ENCODE measurements around the gene DMAP1.
A peak's percentile ranks its signal among the peaks of the same experiment; 100 is the strongest.

Gene DMAP1

DNA sequence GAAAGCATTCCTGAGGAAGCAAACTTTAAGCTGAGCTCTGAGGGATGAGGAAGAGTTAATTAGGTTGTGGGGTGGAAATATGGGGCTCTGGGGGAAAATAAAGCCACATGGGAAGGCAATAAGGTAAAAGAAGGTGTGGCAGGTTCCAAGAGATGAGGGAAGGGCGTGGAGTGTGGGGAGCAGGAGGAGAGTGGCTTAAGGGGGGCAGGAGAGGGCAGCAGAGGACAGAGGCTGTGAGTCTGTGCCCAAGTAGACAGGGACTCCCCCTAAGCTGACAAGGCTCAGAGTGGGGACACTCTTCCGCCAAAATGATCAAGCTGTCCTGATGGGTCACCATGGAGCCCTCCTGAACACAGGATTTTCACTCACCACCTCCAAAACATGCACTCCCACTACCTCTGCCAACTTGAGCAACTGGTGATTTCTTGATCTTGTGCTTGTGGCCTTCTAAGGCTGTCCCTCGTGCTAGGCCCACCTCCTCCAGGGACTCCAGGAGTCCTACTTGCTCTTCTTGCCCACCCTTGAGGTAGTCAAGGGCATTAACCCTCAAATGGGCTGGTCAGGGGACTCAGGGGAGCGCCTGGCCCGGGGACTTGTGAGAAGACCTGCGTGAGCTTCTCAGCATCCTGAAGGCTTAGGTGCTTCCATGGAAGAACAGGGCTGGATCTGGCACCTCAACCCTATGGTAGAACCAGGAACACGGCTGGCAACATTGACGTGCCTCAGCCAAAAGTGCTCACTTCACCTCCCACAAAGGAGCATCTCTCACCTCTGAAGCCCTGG, 23.4 kb downstream of the DMAP1 start:
- TF ChIP-seq CTCF (IDR thresholded peaks at IDR 0.05; ENCODE audit: borderline replicate concordance, control extremely low read depth, extremely low read depth, insufficient read depth, missing control alignments), result no peak
- in situ Hi-C loops (cut with MboI; ENCODE audit: low sequenced_read_pairs, unreplicated experiment), result no loop called here
- no peak for DNase-seq (ENCODE audit: low spot score)

GRCh38 chr1:44237721-44238457, 24.6 kb downstream of the DMAP1 start:
- in situ Hi-C loops (cut with MboI; ENCODE audit: low sequenced_read_pairs, unreplicated experiment), result no loop called here
- peak; percentile 87 for DNase-seq (ENCODE audit: low spot score)

DNA sequence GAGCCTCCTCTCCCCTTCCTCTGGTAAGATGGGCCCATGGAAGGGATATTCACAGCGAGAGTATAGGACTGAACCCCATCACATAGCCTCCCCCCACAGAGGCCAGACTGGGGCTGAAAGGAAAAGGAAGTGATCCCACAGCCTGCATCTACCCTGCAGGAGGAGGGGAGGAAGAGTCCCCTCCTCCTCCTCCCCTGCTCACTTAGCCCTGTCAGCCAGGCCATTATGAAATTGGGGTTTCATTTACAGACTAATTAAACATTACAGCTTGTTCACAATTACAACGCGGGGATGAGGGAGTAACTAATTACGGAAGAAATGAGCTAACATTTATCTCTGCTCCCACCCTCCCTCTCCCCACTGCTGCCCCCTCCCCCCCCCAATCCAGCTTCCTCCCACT, 25.4 kb downstream of the DMAP1 start:
- no peak for TF ChIP-seq CTCF (IDR thresholded peaks at IDR 0.05; ENCODE audit: borderline replicate concordance, control extremely low read depth, extremely low read depth, insufficient read depth, missing control alignments)
- in situ Hi-C loops (cut with MboI; ENCODE audit: low sequenced_read_pairs, unreplicated experiment), result no loop called here
- no peak for DNase-seq (ENCODE audit: low spot score)

More at GRCh38 chr1:44237721-44238457, 24.6 kb downstream of the DMAP1 start:
- TF ChIP-seq CTCF (IDR thresholded peaks at IDR 0.05; ENCODE audit: borderline replicate concordance, control extremely low read depth, extremely low read depth, insufficient read depth, missing control alignments), result peak; percentile 69

DNA sequence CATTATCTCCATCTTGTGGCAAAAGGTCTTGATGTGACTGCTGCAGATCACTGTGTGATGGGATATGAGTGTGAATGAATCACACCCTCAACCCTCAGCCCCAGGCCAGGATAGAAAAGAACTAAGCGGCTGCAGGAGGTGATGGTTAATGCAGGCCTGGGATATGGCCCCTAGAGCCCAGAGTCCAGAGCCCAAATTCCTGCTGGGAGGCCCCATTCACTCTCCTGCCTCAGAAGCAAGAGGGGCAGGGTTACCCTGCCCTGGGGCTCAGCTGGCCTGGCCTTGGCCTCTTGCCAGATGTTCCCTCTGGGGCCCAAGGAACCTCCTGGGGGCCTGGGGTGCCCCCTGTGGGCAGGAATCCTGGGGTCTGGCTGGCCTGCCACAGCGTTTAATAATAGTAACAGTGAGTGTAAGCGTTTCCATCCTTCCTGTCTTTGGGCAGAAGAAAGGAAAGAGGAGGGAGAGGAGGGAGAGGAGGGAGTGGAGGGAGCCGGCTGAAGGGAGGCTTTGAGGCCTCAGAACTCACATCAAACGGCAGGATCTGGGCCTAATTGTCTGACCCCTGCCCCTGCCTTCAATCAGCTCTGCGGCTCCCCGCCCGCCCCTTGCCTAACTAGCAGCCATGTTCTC, 26.2 kb downstream of the DMAP1 start:
- DNase-seq (ENCODE audit: low spot score), result no peak
- no peak for TF ChIP-seq CTCF (IDR thresholded peaks at IDR 0.05; ENCODE audit: borderline replicate concordance, control extremely low read depth, extremely low read depth, insufficient read depth, missing control alignments)
- in situ Hi-C loops (cut with MboI; ENCODE audit: low sequenced_read_pairs, unreplicated experiment), result no loop called here

DNA sequence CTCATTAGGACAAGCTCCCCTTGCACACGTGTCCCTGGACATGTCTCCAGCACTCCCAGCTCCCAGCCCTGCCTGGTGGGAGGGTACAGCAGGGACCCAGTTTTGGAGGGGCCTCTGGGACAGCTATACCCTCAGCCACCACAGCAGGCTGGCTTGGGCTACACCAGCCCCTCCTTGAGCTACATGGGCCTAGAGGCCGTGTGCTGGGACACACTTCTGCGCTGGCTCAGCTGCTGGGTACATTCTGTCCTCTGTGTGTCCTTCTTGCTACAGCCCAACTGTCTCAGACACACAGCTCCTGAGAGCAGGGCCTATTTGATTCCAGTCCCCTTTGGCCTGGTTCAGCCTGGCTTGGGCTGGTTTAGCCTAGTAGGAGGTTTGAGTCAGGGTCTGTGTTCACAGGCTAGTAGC, 26.7 kb downstream of the DMAP1 start:
- DNase-seq (ENCODE audit: low spot score), result no peak
- no peak for TF ChIP-seq CTCF (IDR thresholded peaks at IDR 0.05; ENCODE audit: borderline replicate concordance, control extremely low read depth, extremely low read depth, insufficient read depth, missing control alignments)
- in situ Hi-C loops (cut with MboI; ENCODE audit: low sequenced_read_pairs, unreplicated experiment), result no loop called here

DNA sequence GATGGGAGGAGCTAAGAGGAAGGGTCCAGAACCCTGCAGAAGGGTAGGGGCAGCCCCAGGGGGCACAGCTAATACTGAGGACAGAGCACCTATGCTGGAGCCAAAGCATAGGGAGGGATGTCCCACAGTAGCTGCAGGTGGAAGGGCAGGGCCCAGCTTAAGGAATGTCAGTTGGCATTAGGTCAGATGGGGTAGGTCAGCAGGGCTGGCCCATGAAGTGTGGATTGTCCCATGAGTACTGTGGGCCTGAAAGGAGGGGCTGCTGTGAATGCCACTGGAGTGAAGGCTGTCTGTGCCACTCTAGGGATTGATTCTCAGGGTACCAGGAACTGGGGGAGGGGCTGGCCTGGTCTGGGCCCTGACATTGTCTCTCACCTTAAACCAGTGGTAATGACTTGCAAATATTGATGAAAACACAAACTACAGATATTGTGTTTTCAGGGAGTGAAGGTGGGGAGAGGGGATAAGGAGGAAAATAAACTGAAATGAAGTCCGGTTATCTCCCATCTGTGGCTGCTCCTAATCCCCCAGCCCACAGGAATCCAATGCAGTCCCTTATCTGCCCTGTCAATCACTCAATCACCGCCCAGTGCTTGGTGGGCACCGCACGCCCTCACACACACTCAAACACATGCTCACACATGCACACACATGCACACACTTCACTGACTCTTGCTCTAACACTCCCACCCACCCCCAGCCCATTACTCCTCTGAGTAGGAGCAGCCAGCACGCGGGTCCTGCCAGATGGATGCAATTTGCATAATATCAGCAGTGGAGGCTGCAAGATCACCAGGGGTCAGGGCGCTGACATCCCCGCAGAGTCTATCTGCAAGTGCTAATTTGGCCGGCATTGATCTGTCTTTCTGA, 27.8 kb downstream of the DMAP1 start:
- in situ Hi-C loops (cut with MboI; ENCODE audit: low sequenced_read_pairs, unreplicated experiment), result no loop called here
- TF ChIP-seq CTCF (IDR thresholded peaks at IDR 0.05; ENCODE audit: borderline replicate concordance, control extremely low read depth, extremely low read depth, insufficient read depth, missing control alignments), result no peak
- DNase-seq (ENCODE audit: low spot score), result no peak
